ENCODE measurements around the gene BTK.

BTK gene

DNA sequence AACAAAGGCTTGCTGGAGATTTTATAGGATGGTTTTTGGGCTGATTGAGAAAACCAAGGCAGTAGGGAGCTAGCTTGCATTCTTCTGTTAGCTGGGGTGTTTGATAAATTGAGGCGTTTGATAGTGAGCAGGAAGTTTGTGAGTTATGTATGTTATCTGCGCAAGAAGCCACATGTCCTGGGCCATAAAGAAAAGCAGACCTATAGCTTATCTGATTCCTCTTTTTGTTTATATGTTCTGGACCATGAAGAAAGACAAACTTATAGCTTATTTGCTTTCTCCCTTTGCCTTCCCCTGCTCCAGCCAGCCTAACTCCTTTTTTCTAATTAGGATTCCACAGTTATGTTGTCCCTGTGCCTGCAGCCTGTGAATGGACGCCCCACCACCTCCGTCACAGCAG, 31.2 kb upstream of the BTK start:
- TF ChIP-seq, protein P1, sequence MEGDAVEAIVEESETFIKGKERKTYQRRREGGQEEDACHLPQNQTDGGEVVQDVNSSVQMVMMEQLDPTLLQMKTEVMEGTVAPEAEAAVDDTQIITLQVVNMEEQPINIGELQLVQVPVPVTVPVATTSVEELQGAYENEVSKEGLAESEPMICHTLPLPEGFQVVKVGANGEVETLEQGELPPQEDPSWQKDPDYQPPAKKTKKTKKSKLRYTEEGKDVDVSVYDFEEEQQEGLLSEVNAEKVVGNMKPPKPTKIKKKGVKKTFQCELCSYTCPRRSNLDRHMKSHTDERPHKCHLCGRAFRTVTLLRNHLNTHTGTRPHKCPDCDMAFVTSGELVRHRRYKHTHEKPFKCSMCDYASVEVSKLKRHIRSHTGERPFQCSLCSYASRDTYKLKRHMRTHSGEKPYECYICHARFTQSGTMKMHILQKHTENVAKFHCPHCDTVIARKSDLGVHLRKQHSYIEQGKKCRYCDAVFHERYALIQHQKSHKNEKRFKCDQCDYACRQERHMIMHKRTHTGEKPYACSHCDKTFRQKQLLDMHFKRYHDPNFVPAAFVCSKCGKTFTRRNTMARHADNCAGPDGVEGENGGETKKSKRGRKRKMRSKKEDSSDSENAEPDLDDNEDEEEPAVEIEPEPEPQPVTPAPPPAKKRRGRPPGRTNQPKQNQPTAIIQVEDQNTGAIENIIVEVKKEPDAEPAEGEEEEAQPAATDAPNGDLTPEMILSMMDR (IDR thresholded peaks at IDR 0.05; ENCODE audit: insufficient read depth, missing control alignments): no peak
- DNase-seq (ENCODE audit: insufficient read length, low spot score) (no peak), FAIRE-seq (no peak)

GRCh38 chrX:101416691-101417090, 30.7 kb upstream of the BTK start:
- TF ChIP-seq, protein P1 (IDR thresholded peaks at IDR 0.05; ENCODE audit: insufficient read depth, missing control alignments): no peak
- DNase-seq (ENCODE audit: insufficient read length, low spot score): no peak
- no peak for FAIRE-seq

GRCh38 chrX:101415180-101416145, 29.5 kb upstream of the BTK start:
- no peak for DNase-seq (ENCODE audit: insufficient read length, low spot score)

GRCh38 chrX:101411984-101412383, 26.0 kb upstream of the BTK start:
- FAIRE-seq: no peak
- DNase-seq (ENCODE audit: insufficient read length, low spot score): no peak
- TF ChIP-seq, protein P1 (IDR thresholded peaks at IDR 0.05; ENCODE audit: insufficient read depth, missing control alignments): no peak

More at GRCh38 chrX:101415180-101416145, 29.5 kb upstream of the BTK start:
- FAIRE-seq: no peak
- TF ChIP-seq, protein P1 (IDR thresholded peaks at IDR 0.05; ENCODE audit: insufficient read depth, missing control alignments): peak; percentile 47

- TF ChIP-seq, protein P1 (IDR thresholded peaks at IDR 0.05; ENCODE audit: insufficient read depth, missing control alignments): no peak
- no peak for DNase-seq (ENCODE audit: insufficient read length, low spot score)
- FAIRE-seq: no peak
Observed at GRCh38 chrX:101410461-101410860, 24.5 kb upstream of the BTK start.

DNA sequence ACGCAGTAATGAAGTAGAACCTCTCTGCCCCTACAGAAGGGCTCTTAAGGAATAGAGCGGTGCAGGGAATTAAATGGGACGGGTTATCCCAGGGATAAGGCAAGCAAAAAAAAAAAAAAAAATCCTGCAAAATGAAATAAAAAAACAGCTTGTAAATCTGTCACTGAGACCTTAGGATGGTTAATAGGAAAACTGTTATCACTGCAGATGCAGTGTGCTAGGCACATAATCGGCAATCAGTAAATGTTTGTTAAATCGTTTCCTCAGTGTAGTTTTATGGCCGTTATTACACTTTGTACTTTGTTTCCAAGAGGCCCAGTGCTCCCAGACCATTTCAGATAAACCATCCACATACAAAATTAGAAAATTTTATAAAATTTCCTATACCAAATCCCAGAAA, 23.1 kb upstream of the BTK start:
- DNase-seq (ENCODE audit: insufficient read length, low spot score) (no peak), FAIRE-seq (no peak)
- TF ChIP-seq, protein P1 (IDR thresholded peaks at IDR 0.05; ENCODE audit: insufficient read depth, missing control alignments): no peak

DNA sequence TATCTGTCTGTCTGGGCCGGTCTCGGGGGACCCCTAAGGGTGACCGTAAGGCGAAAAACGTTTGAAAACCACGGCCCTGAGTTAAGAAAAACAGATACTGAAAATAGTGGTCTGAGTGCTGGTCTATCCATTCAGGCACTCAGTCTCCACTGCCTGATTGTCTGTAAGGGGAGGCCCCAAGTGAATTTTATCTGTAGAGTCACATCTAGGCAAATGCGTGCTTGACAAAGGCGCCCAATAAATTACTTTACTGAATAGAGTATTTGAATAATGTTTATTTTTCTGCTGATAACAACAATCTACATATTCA, 22.5 kb upstream of the BTK start:
- TF ChIP-seq, protein P1 (IDR thresholded peaks at IDR 0.05; ENCODE audit: insufficient read depth, missing control alignments): no peak
- DNase-seq (ENCODE audit: insufficient read length, low spot score) (no peak), FAIRE-seq (no peak)

Measured in D721Med (cell line).